ENCODE measurements around the gene COL20A1.

The COL20A1 gene

DNA sequence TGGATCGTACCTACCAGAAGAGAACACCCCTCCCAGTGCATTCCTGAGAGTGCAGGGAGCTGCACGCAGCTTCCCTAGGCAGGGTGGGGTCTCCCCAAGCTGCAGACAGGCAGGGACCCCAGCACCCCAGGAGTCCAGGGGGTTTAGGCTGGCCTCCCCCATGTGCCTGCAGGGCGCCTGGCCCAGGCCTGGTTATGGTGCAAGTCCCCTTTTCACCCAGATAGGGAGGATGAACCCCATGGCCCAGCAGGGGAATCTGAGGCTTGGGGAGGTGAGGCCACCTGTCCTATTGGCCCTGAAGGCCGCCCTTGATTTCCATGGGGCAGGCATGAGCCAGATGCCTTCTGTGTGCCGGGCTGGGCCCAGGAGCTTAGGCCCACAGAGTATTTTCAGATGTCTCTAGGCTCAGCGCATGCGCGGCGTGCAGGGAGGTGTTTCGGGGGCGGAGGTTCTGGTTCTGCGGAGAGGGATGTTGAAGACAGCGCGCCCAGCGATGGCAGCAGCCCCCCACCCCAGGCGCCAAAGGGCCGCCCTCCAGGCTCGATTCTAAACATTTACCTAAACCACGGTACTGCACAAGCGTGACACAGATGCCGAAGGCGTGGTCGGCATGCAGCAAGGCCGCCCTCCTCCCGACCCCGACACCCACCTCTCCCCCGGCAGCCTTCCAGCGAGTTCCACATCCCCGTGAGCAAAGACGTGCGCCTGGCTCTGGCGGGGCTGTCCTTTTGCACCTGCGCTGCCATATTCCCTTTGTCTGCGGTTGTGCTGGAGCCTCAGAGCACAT is 29.4 kb downstream of the COL20A1 start:
- H3K4me1 ChIP-seq (ENCODE audit: control insufficient read depth, insufficient read depth, low read length, unreplicated experiment) = no peaks in the 10 kb centered on the region
- no peaks in the 10 kb centered on the region for H3K79me2 ChIP-seq (ENCODE audit: control insufficient read depth, insufficient read depth, low read length, unreplicated experiment)
- H3K27ac ChIP-seq (ENCODE audit: low read depth, low read length) = no peak overlapping the region
- H2AFZ ChIP-seq (ENCODE audit: low read length, unreplicated experiment) = no peak overlapping the region
- H3K36me3 ChIP-seq (ENCODE audit: insufficient read depth, low read length) = no peaks in the 10 kb centered on the region
- H3K27me3 ChIP-seq (ENCODE audit: insufficient read depth, low read length) = peaks cover 37% of the 10 kb centered on the region
- no peak overlapping the region for H3K4me3 ChIP-seq (ENCODE audit: low read depth, low read length)

DNA sequence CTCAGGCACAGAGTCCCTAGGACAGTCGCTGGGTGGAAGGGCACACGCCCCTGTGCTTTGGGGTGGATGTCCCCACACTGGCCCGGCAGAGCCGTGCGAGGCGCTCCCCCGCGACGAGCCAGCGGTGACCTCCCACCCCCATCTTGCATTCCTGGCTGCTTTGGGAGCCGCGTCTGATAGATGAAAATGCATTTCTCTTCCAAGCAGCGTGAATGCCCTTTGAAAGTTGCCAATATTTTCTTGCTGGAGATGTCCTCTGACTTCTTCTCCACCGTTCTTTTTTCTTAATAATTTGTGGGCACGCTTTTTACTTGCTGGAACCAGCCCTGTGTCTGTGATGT is 29.9 kb downstream of the COL20A1 start:
- no peaks in the 10 kb centered on the region for H3K79me2 ChIP-seq (ENCODE audit: control insufficient read depth, insufficient read depth, low read length, unreplicated experiment)

DNA sequence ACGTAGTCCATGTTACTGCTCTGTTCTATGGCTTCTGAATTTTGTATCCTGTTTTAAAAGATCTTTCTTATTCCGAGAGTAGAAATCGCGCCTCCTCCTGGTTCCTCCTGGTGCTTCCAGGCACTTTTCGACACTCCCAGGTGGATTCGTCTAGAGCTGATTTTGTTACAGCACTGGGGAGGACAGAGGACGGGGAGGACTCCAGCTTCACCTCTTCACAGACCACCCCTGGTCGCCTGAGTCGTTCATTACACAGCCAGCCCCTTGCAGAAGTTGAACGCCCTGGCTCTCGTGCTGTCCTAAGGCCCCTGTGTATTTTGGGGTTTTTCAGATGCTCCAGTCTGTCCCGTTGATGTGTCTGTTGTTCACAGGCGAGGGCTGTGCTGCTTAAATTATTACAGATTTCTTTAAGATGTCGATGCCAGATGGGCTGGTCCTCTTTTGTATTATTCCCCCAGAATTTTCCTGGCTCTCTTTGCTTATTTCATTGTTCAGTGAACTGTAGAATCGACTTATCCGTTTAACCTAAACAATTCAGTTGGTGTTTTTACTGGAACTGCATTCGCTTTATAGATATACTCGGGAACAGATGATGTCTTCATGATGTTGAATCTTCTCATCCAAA is 30.5 kb downstream of the COL20A1 start:
- no peaks in the 10 kb centered on the region for H3K79me2 ChIP-seq (ENCODE audit: control insufficient read depth, insufficient read depth, low read length, unreplicated experiment)

More for the DNA sequence above, 29.9 kb downstream of the COL20A1 start:
- H3K27me3 ChIP-seq (ENCODE audit: insufficient read depth, low read length) = peaks cover 37% of the 10 kb centered on the region
- no peaks in the 10 kb centered on the region for H3K4me1 ChIP-seq (ENCODE audit: control insufficient read depth, insufficient read depth, low read length, unreplicated experiment)
- H3K36me3 ChIP-seq (ENCODE audit: insufficient read depth, low read length) = no peaks in the 10 kb centered on the region
- H2AFZ ChIP-seq (ENCODE audit: low read length, unreplicated experiment) = no peak overlapping the region
- H3K4me3 ChIP-seq (ENCODE audit: low read depth, low read length) = no peak overlapping the region
- H3K27ac ChIP-seq (ENCODE audit: low read depth, low read length) = no peak overlapping the region

DNA sequence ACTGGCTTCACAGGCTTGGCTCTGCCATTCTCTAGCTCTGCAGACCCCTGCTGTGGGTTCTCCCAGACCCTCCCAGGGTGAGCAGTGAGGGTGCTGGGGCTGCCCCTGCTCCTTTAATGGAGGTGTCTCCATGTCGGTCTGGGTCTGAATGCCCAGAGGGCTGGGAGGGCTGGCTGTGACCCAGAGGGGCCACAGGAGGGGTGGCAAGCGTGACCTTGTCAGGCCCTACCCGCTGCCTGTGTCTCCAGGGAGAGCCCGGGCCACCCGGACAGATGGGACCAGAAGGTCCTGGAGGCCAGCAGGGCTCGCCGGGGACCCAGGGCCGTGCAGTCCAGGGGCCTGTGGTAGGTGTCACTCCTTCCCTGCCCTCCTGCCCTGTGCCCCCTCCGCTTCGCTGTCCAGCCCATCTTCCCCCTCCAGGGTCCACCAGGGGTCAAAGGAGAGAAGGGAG is 32.1 kb downstream of the COL20A1 start:
- H2AFZ ChIP-seq (ENCODE audit: low read length, unreplicated experiment) = no peak overlapping the region
- H3K36me3 ChIP-seq (ENCODE audit: insufficient read depth, low read length) = no peaks in the 10 kb centered on the region
- no peak overlapping the region for H3K27ac ChIP-seq (ENCODE audit: low read depth, low read length)
- no peaks in the 10 kb centered on the region for H3K79me2 ChIP-seq (ENCODE audit: control insufficient read depth, insufficient read depth, low read length, unreplicated experiment)
- peaks cover 37% of the 10 kb centered on the region for H3K27me3 ChIP-seq (ENCODE audit: insufficient read depth, low read length)
- H3K4me3 ChIP-seq (ENCODE audit: low read depth, low read length) = no peak overlapping the region
- no peaks in the 10 kb centered on the region for H3K4me1 ChIP-seq (ENCODE audit: control insufficient read depth, insufficient read depth, low read length, unreplicated experiment)

More for the DNA sequence above, 30.5 kb downstream of the COL20A1 start:
- no peaks in the 10 kb centered on the region for H3K4me1 ChIP-seq (ENCODE audit: control insufficient read depth, insufficient read depth, low read length, unreplicated experiment)
- H2AFZ ChIP-seq (ENCODE audit: low read length, unreplicated experiment) = no peak overlapping the region
- H3K27ac ChIP-seq (ENCODE audit: low read depth, low read length) = no peak overlapping the region
- H3K27me3 ChIP-seq (ENCODE audit: insufficient read depth, low read length) = peaks cover 37% of the 10 kb centered on the region
- no peak overlapping the region for H3K4me3 ChIP-seq (ENCODE audit: low read depth, low read length)
- no peaks in the 10 kb centered on the region for H3K36me3 ChIP-seq (ENCODE audit: insufficient read depth, low read length)

DNA sequence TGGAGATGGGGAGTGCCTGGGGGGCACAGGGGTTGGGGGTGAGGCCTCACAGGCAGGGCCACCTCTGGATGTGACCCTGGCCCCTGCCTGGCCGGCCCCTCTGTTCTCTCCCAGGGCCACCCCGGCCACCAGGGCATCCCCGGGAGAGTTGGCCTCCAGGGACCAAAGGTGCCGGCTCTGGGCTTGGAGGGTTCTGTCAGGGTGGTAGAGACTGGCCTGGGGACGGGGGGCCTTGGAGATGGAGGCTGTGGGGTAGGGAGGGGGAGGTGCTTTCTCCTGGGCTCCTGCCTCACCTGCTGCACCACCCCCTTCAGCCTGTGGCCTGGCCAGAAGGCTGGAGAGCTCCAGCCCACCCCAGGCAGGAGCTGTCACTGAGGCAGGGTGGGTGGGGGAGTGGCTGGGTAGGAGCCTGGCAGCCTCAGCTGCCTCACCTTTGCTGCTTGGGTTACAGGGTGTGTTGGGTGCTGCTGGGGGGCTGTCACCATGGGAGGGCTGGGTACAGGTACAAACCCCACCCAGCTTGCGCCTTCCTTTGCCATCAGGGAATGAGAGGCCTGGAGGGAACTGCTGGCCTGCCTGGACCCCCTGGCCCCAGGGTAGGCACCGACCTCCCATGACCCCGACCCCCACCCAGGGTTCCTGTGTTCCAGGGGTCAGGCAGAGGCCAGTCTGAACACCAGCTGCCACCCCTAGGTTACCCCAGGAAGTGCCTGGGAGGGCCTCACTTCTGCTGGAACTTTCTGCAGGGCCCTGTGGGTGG is 32.7 kb downstream of the COL20A1 start:
- Histone ChIP-seq H3K27ac (ENCODE audit: low read depth, low read length) (no peak overlapping the region), H3K4me1 (ENCODE audit: control insufficient read depth, insufficient read depth, low read length, unreplicated experiment) (no peaks in the 10 kb centered on the region), H3K79me2 (ENCODE audit: control insufficient read depth, insufficient read depth, low read length, unreplicated experiment) (no peaks in the 10 kb centered on the region), H3K27me3 (ENCODE audit: insufficient read depth, low read length) (peaks cover 37% of the 10 kb centered on the region), H3K4me3 (ENCODE audit: low read depth, low read length) (no peak overlapping the region), H3K36me3 (ENCODE audit: insufficient read depth, low read length) (no peaks in the 10 kb centered on the region), H2AFZ (ENCODE audit: low read length, unreplicated experiment) (no peak overlapping the region)

DNA sequence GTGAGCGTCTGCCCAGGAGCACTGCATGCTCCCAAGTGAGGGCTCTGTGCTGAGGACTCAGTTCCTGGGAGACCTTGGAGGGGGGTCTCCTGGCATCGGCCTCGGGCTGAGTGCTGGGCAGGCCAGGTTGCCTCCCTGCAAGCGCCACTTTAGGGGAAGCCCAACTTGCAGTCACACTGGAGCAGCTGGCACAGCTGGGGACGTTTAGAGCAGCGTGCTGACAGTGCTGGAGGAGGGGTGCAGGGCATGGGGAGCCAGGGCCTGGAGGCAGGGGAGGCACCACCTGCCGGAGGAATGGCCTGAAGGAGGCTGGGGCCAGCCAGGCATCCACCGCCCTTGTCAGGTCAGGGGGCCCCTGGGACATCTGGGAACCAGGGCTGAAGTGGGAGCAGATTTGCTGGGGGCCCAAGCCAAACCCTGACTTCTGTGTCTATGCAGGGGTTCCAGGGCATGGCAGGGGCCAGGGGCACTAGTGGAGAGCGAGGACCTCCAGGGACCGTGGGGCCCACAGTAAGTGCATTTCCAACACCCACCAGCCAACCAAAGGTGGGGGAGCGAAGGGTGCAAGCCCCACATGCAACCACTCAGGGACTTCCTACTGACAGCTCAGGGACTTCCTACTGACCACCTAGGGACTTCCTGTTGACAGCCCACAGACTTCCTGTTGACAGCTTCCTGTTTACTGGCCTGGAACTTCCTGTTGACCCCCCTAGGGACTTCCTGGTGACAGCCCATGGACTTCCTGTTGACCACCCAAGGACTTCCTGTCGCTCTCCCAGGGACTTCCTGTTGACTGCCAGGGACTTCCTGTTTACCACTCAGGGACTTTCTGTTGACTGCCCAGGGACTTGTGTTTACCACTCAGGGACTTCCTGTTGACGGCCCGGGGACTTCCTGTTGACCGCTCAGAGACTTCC is 33.6 kb downstream of the COL20A1 start:
- Histone ChIP-seq H2AFZ (ENCODE audit: low read length, unreplicated experiment) (no peak overlapping the region), H3K4me3 (ENCODE audit: low read depth, low read length) (no peak overlapping the region), H3K79me2 (ENCODE audit: control insufficient read depth, insufficient read depth, low read length, unreplicated experiment) (no peaks in the 10 kb centered on the region), H3K4me1 (ENCODE audit: control insufficient read depth, insufficient read depth, low read length, unreplicated experiment) (no peaks in the 10 kb centered on the region), H3K36me3 (ENCODE audit: insufficient read depth, low read length) (no peaks in the 10 kb centered on the region), H3K27me3 (ENCODE audit: insufficient read depth, low read length) (peaks cover 35% of the 10 kb centered on the region), H3K27ac (ENCODE audit: low read depth, low read length) (no peak overlapping the region)

DNA sequence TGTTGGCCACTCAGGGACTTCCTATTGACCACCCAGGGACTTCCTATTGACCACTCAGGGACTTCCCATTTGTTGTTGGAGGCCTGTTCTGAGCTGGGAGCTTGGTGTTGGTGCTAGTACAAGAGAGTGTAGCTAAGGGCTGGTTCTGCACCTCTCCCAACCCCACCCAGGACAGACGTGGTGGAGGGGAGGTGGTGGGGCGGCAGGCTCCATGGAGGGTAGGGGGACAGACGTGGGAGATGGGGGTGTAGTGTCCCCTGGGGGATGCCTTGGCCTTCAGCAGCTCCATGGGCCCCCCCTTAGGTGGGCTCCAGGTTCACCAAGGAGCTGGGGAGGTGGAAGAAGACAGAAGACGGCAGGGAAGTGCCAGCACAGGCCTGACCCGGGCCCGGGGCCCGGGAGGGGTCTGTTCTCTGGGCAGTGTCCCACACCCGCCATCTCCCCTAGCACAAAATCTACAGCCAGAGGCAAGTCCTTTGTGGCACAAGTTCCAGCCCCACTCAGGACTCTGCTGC is 34.3 kb downstream of the COL20A1 start:
- H3K36me3 ChIP-seq (ENCODE audit: insufficient read depth, low read length) = no peaks in the 10 kb centered on the region
- H3K4me1 ChIP-seq (ENCODE audit: control insufficient read depth, insufficient read depth, low read length, unreplicated experiment) = no peaks in the 10 kb centered on the region
- H3K27ac ChIP-seq (ENCODE audit: low read depth, low read length) = no peak overlapping the region
- H3K79me2 ChIP-seq (ENCODE audit: control insufficient read depth, insufficient read depth, low read length, unreplicated experiment) = no peaks in the 10 kb centered on the region
- H2AFZ ChIP-seq (ENCODE audit: low read length, unreplicated experiment) = no peak overlapping the region
- peaks cover 30% of the 10 kb centered on the region for H3K27me3 ChIP-seq (ENCODE audit: insufficient read depth, low read length)
- no peak overlapping the region for H3K4me3 ChIP-seq (ENCODE audit: low read depth, low read length)

DNA sequence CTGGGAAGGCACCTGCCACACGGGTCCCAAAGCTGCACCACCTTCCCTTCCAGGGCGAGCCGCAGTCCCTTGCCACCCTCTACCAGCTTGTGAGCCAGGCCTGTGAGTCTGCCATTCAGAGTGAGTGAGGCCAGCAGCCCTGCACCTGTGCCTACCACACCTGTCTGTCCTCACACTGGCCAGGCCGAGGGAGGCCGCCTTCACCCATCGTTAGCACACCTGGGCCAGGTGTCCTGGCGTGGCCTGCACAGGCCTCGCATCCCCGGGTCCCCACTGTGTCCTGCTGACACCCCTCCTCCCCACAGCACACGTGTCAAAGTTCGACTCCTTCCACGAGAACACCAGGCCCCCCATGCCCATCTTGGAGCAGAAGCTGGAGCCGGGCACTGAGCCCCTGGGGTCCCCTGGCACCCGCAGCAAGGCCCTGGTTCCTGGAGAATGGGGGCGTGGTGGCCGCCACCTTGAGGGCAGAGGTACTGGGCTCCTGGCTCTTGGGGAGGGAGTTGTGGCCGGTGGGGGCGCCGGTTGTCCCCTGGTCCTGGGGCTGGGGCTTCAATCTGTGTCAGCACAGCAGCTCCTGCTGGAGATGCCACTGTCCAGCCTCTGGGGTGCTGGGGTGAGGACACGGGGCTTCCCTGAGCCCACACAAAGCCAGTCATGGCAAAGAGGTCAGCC is 35.2 kb downstream of the COL20A1 start:
- no peak overlapping the region for H2AFZ ChIP-seq (ENCODE audit: low read length, unreplicated experiment)
- H3K36me3 ChIP-seq (ENCODE audit: insufficient read depth, low read length) = no peaks in the 10 kb centered on the region
- no peak overlapping the region for H3K27ac ChIP-seq (ENCODE audit: low read depth, low read length)
- peaks cover 21% of the 10 kb centered on the region for H3K27me3 ChIP-seq (ENCODE audit: insufficient read depth, low read length)
- H3K4me1 ChIP-seq (ENCODE audit: control insufficient read depth, insufficient read depth, low read length, unreplicated experiment) = no peaks in the 10 kb centered on the region
- no peak overlapping the region for H3K4me3 ChIP-seq (ENCODE audit: low read depth, low read length)
- H3K79me2 ChIP-seq (ENCODE audit: control insufficient read depth, insufficient read depth, low read length, unreplicated experiment) = no peaks in the 10 kb centered on the region

DNA sequence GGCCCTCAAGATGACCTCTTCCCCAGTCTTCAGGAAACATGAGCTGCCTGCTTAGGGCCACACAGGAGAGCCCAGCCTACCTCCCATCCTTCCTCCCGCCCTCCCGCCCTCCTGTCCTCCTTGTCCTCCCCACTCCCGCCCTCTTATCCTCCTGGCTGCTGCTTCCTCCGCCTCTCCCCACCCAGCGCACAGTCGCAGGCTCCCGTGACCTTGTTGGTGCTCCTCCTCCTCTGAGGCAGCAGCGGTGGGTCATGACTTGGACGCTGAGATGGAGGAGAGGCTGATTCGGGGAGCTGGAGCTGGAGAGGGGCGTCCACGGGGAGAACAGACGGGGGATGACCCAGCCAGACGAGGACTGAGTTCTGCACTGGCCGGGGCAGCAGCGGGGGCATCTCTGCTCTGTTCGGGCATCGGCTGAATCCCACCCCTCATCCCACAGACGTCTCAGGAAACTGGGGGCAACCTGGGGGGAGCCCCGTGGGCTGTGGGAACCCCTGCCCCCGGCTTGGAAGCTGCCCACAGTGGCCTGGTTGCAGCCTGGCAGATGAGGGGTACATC is 35.8 kb downstream of the COL20A1 start:
- peaks cover 15% of the 10 kb centered on the region for H3K27me3 ChIP-seq (ENCODE audit: insufficient read depth, low read length)
- H2AFZ ChIP-seq (ENCODE audit: low read length, unreplicated experiment) = no peak overlapping the region
- H3K27ac ChIP-seq (ENCODE audit: low read depth, low read length) = no peak overlapping the region
- H3K4me1 ChIP-seq (ENCODE audit: control insufficient read depth, insufficient read depth, low read length, unreplicated experiment) = no peaks in the 10 kb centered on the region
- no peaks in the 10 kb centered on the region for H3K79me2 ChIP-seq (ENCODE audit: control insufficient read depth, insufficient read depth, low read length, unreplicated experiment)
- no peaks in the 10 kb centered on the region for H3K36me3 ChIP-seq (ENCODE audit: insufficient read depth, low read length)
- H3K4me3 ChIP-seq (ENCODE audit: low read depth, low read length) = no peak overlapping the region

All from ACC112 (cell line).